OCI-LY3 (cell line): ENCODE measurements around the gene PEPD.

Experiments
- CTCF ChIP-seq: fragments of 200-600, 300-600 bp; sonication (generic); IDR thresholded peaks from 2 replicates; pipeline ENCODE4 v1.5.1; 2014; ENCODE audit warnings: antibody characterized with exemption, low read length, low read depth
- EZH2phosphoT487 ChIP-seq: fragments of 200-600 bp; shearing (Covaris generic); IDR thresholded peaks from 2 replicates; pipeline ENCODE4 v1.6.1; 2018; ENCODE audit warnings: antibody characterized with exemption, mixed run types, low read depth

DNA sequence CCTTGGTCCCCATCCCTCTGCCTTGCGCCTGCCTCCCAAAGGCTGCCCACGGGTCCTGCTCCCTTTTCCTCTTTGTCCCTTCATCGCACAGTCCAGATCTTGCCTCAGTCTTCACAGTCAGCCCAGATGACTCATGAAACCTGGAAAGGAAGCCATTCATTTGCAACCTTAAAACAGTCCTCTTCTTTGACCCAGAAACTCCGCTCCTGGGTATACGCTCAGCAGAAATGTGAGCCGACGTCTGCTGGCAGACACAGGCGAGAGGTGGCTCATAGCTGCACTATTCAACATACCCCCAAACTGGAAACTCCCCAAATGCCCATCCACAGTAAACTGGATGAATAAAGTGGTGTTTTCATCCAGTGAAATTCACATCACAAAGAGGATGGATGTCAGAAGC is 13.6 kb upstream of the PEPD start:
- no peak for TF ChIP-seq CTCF
- TF ChIP-seq EZH2phosphoT487, result no peak
